Measurements from ENCODE around the gene GDF15.
A peak's percentile ranks its signal among the peaks of the same experiment; 100 is the strongest.
"Not testable (repeated sequence)": the region's sequence is repeated elsewhere in the genome, so short reads cannot be mapped to it uniquely, and the experiment has no call there.

Gene GDF15

DNA sequence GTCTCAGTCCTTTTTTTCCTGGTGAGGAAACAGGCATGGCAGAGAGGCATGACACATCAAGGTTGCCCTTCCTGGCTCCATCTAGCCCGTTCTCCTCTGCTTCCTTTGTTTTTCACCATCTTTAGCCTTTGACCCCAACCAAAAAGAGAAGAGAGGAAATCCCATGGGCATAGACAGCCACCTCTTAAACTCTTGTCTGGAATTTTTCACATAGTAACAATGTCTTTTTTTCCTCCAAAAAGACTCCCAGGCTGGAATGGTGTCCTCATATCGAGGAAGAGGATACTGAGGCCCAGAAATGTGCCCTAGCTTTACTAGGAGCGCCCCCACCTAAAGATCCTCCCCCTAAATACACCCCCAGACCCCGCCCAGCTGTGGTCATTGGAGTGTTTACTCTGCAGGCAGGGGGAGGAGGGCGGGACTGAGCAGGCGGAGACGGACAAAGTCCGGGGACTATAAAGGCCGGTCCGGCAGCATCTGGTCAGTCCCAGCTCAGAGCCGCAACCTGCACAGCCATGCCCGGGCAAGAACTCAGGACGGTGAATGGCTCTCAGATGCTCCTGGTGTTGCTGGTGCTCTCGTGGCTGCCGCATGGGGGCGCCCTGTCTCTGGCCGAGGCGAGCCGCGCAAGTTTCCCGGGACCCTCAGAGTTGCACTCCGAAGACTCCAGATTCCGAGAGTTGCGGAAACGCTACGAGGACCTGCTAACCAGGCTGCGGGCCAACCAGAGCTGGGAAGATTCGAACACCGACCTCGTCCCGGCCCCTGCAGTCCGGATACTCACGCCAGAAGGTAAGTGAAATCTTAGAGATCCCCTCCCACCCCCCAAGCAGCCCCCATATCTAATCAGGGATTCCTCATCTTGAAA is at the start of gene GDF15:
Gene GDF15, plus strand, starts transcription at position 484 of the 868 bp plus-strand sequence. Its CDS starts 32 bp downstream, at position 516.
- DNase-seq: peak; percentile 36 to 46

DNA sequence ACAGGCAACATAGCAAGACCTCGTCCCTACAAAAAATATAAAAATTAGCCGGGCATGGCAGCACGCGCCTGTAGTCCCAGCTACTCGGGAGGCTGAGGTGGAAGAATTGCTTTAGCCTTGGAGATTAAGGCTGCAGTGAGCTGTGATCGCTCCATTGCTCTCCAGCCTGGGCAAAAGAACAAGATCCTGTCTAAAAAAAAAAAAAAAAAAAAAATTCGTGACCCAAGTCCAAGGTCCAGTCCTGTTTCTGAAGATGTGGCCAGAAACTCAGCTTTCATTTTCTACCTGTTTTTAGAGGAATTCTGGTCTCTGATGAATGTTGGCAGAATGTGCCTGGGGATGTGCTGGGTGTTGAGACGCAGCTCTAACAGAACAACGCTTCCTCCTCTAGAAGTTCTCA is 47.4 kb upstream of the GDF15 start:
- no peak for DNase-seq

GRCh38 chr19:18339723-18340122 is 46.2 kb upstream of the GDF15 start:
- DNase-seq: peak in 1 of 2 experiments; percentile 15

DNA sequence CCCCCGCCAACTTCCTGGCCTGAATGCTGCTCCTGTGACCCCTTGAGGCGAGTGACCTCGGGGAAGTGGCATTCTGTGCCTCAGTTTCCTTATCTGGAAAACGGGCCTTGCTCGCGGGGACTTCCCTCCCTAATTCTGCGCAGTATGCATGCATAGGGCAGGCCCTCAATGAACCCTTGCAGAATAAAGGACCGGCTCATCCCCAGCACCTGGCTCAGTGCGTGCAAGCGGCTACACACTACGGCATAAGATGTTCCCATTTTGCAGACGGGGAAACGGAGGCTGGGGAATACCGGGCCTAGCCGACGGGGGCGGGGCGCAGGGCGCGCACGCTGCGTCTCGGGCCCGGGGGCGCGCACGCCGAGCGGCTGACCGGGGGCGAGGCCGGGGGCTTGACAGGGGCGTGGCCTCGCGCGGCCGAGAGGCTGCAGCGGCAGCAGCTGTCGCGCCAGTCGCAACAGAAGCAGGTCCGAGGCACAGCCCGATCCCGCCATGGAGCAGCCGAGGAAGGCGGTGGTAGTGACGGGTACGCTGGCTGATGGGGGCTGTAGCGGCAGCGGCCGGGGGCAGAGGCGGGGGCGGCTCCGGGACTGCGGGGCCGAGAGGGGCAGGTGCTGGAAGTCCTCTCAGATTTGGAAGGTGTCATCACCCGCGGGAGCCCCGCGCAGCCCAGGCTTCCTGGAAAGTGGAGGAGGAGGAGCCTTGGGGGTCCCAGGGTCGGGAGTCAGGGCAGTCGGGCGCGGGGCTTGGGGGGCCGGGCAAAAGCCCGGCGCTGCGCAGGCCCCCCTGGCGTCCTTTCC is 45.6 kb upstream of the GDF15 start, which contains the start of gene PGPEP1:
Gene PGPEP1, plus strand, starts transcription at position 409 of the 800 bp plus-strand sequence. Its CDS starts 84 bp downstream, at position 493.
- peak; percentile 72 to 75 for DNase-seq

- peak; percentile 71 to 78 for DNase-seq
These were observed 44.7 kb upstream of the GDF15 start for GRCh38 chr19:18340990-18341868.

DNA sequence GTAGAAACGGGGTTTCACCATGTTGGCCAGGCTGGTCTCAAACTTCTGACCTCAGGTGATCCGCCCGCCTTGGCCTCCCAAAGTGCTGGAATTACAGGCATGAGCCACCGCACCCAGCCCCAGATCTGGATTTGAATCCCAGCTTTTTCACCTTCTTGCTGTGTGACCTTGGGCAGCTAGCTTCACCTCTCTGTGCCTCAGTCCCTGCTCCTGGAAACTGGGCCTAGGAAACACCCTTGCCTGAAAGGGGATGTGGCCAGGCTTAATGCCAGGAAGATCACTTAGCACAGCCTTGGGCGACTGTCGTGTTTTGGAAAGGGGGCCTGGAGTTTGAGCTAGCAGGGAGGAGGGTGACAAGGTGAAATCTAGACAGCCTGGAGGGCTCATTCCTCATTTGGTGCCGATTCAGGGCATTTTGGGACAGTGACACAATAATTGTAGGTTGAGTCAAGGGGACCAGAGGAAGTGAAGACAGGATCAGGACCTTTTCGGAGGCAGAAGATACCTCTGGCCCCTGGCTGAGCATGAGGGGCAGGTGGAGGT is 43.8 kb upstream of the GDF15 start:
- DNase-seq: no peak

DNA sequence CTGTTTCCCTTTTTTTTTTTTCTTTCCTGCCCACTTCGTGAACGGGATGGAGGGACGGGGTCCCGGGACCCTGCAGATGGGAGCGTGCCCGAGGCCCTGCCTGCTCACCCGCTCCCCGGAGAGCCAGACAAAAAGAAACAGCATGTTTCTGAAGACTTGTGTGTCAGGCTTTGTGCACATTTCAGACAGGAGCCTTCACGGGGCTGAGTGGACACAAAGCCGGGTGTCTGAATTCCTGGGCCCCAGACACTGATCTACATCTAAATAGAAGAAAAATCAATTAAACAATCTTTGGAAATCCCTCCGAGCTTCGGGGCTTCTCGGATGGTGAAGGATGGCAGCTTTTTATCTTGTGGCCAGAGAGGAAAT is 41.4 kb upstream of the GDF15 start:
- DNase-seq: no peak

- no peak for DNase-seq
These were observed 40.7 kb upstream of the GDF15 start for GRCh38 chr19:18345296-18345695.

DNA sequence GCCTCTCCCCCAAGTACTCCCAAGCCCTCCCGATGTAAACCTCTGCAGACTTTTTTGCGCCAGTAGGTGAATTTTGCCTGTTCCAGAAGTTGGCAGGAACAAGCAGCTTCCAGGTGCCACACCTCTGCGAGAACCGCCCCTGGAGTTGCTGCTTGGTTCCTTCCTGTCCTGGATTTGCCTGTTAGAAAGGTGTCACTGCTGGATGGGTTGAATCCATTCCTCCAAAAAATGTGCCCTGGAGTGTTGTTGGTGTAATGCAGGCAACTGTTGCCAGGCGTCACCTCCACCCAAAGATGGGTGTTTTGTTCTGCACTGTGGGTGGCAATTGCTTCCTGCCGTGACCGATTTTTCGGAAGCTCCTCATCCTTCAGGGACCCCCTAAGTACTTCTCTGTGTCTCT is 39.9 kb upstream of the GDF15 start:
- DNase-seq: no peak

- DNase-seq: no peak
These were observed 37.8 kb upstream of the GDF15 start for GRCh38 chr19:18348171-18348570.

DNA sequence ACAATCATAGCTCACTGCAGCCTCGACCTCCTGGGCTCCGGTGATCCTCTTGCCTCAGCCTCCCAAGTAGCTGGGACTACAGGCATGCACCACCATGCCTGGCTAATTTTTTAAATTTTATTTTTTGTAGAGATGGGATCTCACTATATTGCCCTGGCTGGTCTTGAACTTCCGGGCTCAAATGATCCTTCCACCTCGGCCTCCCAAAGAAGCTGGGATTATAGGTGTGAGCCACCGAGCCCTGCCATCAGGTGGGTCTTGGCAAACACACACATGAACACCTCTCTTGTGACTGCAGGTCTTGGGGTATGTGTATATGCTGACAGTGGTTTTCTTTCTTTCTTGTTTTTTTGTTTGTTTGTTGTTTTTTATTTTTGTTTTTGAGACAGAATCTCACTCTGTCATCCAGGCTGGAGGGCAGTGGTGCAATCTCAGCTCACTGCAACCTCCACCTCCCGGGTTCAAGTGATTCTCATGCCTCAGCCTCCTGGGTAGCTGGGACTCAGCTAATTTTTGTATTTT is 37.1 kb upstream of the GDF15 start:
- DNase-seq: not testable (repeated sequence)

DNA sequence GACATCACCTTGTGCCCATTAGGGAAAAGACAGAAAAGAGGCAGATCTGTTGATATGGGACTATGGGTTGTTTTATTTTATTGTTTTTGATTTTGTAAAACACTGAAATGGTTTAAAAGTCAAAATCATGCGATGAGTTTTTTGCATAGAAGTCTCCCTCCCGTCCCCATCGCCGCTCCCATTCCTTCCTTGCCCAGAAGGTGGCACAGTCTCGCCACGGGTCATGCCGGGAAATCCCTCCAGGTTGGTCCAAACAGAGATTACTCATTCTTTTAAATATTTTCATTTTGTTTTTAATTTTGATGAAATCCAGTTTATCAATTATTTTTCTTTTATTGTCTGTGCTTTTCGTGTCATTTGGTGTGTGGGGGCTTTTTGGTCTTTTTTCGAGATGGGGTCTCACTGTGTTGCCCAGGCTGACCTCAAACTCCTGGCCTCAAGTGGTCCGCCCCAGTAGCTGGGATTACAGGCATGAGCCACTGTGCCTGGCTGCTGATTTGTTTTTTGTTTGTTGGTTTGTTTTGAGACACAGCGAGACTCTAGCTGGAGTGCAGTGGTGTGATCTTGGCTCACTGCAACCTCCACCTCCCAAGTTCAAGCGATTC is 36.3 kb upstream of the GDF15 start:
- DNase-seq: peak; percentile 52 to 53

DNA sequence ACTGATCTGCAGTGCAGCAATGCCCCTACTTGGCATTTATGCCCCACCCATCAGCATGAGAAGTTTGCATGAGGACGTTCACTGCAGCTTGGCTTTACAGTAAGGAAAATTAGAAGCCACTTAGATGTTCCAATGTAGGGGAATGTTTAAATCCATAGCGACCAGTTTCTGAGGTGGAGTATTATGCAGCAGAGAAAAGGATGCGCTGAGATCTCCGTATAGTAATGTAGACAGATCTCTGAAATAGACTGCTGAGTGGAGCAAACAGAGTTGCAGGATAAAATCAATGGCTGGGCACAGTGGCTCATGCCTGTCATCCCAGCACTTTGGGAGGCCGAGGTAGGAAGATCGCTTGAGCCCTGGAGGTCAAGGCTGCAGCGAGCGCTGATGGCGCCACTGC is 35.5 kb upstream of the GDF15 start:
- DNase-seq: no peak

DNA sequence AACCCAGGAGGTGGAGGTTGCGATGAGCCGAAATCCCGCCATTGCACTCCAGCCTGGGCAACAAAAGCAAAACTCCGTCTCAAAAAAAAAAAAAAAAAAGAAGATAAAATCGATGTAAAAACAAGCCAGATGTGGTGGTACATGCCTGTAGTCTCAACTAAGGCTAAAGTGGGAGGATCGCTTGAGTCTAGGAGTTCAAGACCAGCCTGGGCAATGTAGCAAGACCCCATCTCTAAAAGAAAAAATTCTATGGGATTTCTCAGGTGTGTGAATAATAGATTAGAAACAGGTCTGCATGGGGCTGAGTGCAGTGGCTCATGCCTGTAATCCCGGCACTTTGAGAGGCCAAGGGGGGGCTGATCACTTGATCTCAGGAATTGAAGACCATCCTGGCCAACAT is 34.4 kb upstream of the GDF15 start:
- no peak for DNase-seq

DNA sequence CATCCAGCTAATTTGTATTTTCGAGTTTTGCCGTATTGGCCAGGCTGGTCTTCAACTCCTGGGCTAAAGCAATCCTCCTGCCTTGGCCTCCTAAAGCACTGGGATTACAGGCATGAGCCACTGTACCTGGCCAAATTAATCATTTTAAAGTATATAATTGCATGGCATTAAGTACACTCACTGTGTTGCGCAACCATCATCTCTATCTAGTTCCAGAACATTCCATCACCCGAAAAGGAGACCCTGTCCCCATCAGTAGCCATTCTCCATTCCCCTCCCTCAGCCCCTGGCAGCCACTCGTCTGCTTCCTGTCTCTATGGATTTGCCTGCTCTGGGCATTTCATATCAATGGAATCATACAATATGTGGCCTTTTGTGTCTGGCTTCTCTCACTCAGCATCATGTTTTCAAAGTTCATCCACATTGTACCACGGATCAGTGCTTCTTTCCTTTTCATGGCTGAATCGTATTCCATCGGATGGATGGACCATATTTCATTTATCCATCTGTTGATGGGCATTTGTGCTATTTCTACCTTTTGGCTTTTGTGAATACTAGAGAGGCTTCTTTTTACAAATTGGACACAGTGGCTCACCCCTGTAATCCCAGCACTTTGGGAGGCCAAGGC is 32.5 kb upstream of the GDF15 start:
- DNase-seq: no peak

- not testable (repeated sequence) for DNase-seq
These were observed 31.2 kb upstream of the GDF15 start for GRCh38 chr19:18354743-18355142.

DNA sequence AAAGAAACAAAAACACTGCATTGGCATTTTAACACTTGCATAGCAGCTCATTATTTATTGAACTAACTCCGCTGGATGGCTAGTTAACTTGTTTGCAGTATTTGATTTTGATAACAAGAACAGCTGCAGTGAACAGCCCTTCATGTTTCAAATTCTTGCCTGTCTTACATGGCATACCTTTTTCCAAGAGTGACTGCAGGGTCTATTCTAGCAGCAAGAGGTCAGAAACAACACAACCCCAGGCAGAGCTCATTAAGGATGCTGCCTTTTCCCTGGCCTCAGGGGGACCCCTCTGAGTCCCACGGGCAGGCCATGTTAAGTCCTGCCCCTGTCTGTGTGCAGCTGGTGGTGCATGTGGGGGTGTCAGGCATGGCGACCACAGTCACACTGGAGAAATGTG is 28.9 kb upstream of the GDF15 start:
- no peak for DNase-seq

DNA sequence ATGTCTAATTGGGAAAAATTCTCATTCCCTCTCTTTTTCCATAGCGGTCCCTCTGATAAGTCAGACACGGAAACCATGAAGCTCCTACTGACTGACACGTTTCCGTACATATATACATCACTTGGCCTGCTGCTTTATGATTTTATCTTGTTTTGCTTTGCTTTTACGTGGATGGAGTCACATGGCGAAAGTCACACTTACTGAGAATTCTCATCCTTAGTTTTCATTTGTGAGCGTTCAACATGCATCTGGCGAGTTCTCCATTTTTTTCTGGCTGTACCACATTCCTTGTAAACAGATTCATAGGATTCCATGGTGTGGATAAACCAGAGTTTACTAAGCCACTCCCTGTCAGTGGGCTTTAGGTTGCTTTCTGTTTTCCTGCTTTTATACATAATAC is 24.3 kb upstream of the GDF15 start:
- no peak for DNase-seq

DNA sequence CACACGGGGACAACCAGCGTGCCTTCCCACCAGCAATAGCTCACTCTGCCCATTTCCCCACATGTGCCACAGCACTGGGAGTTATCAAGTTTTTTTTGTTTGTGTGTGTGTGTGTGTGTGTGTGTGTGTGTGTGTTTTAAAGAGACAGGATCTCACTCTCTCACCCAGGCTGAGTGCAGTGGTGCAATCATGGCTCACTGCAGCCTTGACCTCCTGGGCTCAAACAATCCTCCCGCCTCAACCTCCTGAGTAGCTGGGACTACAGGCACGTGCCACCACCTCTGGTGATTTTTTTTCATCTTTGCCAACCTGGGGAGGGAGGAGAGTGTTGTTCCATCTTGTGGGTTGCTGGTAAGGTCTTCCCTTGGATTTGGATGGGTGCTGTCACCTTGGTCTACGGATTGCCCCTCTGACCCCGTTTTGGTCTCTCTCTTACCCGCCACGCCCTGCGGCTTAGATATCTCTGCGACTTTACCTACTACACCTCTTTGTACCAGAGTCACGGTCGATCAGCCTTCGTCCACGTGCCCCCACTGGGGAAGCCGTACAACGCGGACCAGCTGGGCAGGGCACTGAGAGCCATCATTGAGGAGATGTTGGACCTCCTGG is 22.9 kb upstream of the GDF15 start:
- DNase-seq: no peak

- no peak for DNase-seq
These were observed 22.2 kb upstream of the GDF15 start for GRCh38 chr19:18363787-18364186.

- DNase-seq: not testable (repeated sequence)
These were observed 21.6 kb upstream of the GDF15 start for GRCh38 chr19:18364277-18364825.
